Frontal cortex (tissue), 4 donors: ENCODE results near the gene ZMYM2. TPM values are rescaled to one million over a fixed set of nuclear protein-coding genes. Genes with fewer than 3 reads are reported as not detected.
"Not testable (repeated sequence)": the region's sequence is repeated elsewhere in the genome, so short reads cannot be mapped to it uniquely, and the experiment has no call there.

Experiments
- DNase-seq, 2 donors: peaks; one replicate each; pipeline ENCODE4 v3.0.0; 2012; ENCODE audit warnings: low spot score in 2 of 2
- FAIRE-seq: peaks from 2 replicates; lab custom pipeline; 2012; peaks lifted over from hg19 to GRCh38; lab: Jason Lieb, UNC
- total RNA-seq: library from RNA; depleted of rRNA; stranded (reverse); fragments of >200 nt; gene quantifications from one replicate; pipeline ENCODE4 v1.2.3, GENCODE V29; 2014
- donor health status: control.
- donor health status: control.
- donor health status: control.

Gene ZMYM2
- total RNA-seq = 180 TPM

DNA sequence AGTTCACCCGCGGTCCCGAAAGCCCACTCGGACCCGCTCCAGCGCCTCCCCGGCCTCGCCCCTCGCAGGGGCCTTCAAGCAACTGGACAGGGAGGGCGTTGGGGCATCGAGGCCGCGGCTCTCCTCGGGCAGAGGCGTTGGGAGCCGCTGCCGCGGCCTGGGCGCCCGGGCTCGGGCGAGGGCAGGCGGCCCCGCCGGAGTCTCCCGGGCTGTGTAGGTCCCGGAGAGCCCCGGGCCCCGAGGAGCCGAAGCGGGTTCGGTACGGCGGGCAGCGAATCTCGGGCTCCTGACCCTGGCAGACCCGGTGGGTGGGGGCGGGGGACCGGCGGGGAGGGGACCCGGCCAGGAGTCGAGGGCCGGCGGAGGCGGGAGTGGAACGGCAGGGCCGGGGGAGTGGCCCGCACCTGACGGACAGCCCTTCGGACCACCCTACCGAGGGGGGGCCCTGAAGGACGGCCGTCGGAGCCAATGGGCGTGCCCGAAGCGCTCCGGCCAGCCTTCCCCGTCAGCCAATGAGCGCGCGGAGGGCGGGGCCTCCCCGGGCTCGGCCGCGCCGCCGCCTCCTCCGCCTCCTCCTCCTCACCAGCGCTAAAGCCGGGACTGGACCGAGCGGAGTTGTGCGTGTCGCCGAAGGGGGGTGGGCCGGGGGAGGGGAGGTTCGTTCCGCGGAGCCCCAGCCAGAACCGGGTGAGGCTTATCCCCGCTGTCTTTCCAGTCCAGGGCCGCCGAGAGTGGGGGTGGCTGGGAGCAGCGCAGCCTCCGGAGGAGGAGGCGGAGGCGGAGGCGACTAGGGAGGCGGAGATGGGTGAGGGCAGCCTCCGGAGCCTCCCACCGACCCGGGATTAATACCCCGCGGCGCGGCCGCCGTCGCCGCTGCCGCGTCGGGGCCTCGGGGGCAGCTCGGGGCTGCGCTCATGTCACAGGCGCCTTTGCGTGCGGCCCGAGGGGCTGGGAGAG lies at the start of gene ZMYM2:
Gene ZMYM2 (plus strand): TSS at position 573 of the 957 bp plus-strand sequence. CDS start 34,346 bp downstream, outside the sequence.
- peak; percentile 97 to 99 for DNase-seq
- FAIRE-seq = no peak

DNA sequence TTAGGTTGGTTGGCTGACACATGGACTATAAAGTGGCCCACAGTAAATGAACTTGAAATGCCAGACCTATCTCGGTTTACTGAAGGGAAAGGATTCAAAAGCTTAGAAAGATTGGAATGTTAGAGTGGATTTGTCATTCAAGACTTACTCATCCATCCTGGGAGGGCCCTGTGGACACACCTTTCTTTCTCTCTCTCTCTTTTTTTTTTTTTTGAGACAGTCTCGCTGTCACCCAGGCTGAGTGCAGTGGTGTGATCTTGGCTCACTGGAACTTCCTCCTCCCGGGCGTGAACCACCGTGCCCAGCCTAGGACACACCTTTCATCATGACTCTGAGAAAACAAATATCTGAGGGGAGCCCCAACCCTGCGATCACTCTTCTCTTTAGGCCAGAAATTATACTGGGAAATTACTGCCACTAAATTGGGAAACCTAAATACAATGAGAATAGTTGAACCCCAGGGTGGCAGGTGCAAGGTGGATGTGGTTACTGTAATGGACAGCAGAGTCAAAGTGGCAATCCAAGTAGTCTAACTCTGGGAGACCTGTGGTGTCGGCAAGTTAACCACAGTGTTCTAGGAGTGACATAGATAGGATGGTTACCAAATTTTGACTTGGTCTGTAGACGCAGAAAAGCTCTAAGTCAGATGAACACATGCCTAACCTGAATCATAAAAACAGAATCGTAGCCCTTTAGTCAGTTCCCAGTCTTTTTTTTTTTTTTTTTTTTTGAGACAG lies 48.0 kb upstream of the ZMYM2 start:
- DNase-seq (no peak), FAIRE-seq (no peak)

DNA sequence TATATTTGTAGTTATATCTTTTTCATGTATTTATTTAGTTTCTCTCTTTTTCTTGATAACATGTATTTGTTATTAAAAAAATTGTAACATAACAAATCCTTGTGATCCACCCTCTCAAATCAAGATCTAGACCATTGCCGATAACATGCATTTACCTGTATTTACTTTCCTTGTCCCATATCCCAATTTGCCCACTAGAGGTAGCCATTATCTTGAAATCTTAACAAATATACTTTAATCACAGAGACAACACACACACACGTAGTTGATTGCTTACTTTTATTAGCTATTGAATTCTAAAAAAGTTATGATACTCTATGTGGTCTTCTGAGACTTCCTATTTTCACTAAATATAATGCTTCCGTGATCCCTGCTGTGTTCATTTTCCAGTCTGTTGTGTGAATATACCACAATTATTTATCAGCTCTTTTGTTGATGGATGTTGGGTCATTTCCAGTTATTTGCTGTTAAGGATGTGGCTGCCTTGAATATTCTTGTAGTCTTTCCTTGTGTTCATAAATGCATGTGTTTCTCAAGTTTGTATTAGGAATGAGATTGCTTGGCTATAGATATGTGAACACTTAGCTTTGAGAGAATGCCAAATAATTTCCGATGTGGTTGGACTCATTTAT lies 31.3 kb upstream of the ZMYM2 start:
- peak; percentile 8 to 27 for DNase-seq

DNA sequence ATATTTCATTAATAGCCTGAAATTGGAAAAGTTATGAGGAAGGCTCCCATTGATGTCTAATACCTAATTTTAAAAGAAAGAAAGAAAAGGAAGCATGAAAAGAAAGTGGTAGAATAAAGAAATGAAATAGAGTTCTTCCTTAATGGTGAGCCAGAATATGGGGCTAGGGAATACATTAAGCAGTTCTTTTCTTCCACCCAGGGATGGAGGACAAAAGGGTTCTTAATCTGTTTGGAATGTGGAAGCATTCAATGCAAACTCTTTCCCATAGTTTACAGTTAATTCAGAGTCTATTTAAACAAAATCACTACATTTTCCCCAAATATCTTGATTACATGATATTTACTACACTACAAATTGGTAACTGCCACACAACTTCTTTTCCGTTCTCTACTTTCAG lies 18.4 kb upstream of the ZMYM2 start:
- no peak for FAIRE-seq
- DNase-seq = no peak

More for the DNA sequence above, 31.3 kb upstream of the ZMYM2 start:
- FAIRE-seq = no peak

DNA sequence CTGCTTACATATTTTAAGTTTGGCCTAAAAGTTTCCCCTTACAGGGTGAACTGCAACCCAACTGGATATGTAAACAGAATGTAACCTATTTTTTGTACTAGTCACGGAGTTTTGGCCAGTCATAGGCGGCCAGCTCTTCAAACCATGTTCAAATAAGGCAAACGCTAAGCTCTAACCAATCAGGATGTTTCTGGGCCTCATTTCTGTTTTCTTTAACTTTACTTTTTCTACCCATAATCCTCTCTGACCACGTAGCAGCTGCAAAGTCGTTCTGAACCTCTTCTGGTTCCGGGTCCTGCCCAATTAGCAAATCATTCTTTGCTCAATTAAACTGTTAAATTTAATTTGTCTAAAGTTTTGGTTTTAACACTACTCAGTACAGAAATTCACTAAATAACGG lies 8.2 kb upstream of the ZMYM2 start:
- DNase-seq (no peak), FAIRE-seq (no peak)

DNA sequence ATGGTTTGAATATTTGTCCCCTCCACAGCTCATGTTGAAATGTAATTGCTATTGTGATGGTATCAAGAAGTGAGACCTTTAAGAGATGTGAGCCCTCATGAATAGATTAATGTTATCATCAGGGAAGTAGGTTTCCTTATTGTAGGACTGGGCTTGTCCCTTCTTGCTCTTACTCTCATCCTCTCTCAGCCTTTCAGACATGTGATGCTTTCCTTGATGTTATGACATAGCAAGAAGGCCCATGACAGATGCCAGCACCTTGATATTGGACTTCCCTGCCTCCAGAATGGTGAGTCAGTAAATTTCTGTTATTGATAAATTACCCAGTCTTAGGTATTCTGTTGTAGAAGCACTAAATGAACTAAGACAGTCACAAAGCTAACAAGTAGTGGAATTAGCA lies 5.7 kb upstream of the ZMYM2 start:
- FAIRE-seq = no peak
- no peak for DNase-seq

DNA sequence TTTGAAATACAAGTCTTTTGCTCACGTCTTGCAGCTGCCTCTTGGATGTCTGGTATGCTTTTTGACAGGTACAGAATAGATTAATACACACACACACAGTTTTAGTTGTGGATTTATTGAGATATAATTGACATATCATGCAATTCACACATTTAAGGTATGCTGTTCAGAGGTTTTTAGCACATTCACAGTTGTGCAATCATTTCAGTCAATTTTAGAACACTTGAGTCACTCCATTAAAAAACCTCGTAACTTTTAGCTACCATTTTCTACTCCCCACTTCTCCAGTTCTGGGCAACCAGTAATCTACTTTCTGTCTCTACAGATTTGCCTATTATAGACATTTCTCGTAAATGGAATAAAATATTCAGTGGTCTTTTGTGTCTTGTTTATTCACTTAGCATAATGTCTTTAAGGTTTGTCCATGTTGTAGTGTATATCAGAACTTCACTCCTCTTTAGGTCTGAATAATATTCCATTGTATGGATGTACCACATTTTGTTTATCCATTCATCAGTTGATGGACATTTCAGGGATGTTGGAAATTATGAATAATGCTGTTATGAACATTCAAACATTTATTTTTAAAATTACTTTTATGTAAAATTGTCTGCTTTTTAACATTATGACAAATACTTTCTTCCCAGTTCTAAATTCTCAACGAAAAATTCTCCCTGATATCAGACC lies 2.5 kb upstream of the ZMYM2 start:
- DNase-seq (no peak), FAIRE-seq (no peak)

DNA sequence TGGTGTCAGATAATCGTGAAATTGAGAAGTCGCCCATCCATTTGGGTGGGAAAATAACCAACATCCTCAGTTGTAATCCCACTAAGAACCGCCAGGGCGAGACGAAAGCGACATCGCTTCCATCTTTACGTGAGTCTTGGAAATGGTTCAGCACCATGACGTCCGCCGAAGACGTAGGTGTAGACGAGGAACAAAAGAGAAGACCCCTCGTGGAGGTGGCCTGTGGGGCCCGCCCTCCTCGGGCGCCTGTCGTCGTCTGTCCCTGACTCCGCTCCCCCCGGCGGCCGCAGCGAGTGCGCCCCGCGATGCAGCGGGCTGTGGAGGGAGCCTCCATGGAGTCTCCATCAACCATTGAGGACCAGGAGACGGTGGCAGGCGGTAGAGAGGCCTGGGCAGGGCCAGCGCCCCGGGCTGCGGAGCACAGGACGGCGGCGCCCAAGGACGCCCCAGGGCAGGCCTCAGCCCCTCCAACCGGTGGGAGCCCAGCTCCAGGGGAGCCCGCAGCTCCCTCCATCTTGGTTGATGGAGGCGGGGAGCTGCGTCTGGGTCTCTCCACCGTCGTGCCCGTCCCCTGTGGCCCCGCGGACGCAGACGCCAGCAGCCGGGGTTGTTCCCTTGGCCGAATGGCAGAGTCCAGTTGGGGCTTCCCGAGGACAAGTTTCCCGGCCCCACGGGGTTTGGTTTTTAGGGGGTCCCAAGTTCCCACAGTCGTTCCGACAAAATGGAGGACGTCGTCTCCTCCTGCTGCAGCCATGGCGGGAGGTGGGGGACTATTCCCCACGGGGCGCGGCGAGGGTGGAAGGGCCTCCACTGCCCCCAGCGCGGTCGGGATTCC lies 990 bp upstream of the ZMYM2 start:
- FAIRE-seq = no peak
- DNase-seq = peak; percentile 32 to 48

DNA sequence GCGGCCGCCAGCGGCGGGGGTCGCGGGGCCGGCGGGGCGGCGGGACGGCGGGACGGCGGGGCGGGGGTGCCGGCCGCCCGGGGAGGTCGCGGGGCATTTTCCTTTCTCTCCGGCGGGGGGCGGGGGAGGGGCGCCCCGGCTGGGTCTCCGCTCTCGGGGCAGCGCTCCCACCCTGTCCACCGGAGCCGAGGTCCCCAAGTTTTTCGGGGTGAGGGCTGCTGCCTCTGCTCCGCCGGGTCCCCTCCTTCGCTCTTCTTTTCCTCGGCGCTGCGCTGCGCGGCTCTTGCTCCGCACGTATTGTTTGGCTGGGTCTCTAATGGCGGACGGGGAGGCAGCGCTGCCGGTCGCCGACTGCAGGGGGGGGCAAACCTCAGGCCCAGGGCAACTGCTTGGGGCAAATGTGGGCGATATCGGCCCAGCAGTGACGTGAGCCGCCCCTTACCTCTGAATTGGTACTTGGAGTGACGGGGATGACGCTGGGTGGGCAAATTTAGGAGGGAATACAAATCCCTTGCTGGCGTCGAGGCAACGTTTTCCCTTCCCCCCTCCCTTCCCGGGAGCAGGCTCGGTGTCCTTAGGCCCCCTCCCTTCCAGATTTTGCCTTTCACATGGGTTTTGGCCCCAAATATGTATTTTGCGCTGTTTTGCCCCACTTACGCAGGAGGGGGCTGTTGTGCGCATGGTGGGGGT lies 759 bp downstream of the ZMYM2 start:
- peak; percentile 33 to 43 for DNase-seq
- no peak for FAIRE-seq

DNA sequence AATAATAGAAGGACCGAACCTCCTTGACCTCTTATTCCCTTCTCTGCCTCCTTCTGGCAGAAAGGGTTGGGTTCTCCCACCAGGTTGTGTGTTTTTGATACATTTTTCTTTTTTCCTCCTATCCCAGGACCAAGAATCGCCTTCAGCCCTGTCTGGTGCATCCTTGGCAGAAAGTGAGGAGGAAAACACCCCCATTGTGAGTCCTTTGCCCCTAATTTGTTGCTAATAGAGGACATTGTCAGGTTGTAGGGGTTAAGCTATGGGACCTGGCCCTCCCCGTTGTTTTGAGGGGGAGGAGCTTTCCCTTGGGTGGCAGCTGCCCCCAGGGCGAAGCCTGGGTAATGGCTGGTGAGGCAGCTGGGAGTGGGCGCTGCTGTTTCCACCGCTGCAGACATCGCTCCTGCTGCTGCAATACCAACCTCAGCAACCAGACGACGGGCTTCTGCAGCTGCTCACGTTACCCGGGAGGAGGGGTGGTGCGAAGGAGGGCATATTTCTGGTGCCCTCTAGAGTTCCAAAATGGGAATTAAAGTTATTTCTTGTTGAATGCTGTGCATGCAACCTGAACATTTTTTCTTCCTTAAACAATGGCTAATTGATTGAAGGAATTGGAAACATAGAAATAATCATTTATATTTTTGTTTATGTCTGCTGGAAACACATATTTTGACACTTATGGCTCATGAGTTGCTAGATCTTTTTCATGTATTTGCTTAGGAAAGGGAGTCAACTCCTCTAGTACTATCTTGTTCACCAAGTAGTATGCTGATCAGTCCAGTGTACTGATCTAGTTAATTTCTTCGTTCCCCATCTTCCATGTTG lies 1.5 kb downstream of the ZMYM2 start:
- DNase-seq (peak; percentile 59 to 62), FAIRE-seq (peak; percentile 3)

DNA sequence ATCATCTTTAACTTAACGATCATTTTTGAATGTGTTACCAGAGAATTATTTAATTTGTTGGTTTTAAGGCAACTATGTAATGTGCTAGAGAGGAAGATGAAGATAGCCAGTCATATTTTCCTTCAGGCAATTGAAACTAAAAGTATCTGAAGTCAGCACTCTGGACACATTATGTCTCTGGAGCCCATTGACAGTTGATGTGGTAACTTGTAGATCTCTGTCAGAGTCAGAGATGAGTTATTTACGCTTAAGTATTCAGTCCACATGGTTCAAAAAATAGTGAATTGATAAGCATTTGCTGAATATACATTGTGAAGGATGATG lies 2.1 kb downstream of the ZMYM2 start:
- no peak for FAIRE-seq
- DNase-seq = no peak

DNA sequence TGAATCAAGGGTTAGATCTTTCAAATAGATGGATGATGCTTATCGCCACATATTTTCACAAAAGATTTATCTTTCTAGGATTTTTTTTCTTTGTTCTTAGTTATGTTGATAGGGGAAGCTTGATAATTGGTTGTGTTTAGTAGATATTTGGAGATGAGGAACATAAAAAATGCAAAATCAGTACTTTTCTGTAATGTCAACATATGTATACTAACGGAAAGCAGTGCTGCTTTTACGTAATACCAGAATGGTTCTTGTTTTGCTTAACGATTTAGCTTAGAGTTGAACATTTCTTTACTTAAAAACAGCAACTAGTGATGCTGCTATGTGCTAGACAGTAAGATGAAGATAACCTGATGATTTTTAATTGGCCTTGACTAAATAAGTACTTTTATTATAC lies 3.0 kb downstream of the ZMYM2 start:
- DNase-seq = no peak
- FAIRE-seq = no peak

DNA sequence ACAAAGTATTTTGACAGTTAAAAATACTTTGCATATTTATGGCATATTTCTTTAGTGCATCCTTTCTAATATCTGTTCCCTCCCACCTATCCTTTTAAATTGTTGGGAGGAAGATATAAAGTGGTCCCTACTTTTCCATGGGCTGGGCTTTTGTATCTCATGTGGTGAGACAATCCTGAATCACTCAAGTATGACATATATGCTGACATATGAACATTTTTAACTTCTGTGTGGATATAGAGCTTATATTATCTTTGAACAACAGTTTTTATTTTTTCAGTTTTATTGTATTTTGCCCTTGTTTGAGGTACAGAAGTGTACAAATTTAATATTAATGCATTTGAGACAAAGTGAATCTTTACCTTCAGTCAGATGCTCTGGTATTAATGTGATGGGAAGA lies 3.4 kb downstream of the ZMYM2 start:
- no peak for DNase-seq
- FAIRE-seq = no peak

DNA sequence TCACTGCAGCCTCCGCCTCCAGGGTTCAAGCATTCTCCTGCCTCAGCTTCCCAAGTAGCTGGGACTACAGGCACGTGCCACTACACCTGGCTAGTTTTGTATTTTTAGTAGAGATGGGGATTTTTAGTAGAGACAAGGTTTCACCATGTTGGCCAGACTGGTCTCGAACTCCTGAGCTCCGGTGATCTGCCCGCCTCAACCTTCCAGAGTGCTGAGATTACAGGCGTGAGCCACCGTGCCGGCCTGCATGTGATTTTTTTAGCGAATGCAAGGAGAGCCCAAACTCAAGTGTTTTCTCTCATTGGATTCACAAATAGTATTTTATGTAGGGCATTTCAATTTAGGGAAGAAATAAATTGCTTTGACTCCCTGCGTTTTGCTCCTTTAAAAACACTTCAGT lies 4.4 kb downstream of the ZMYM2 start:
- DNase-seq = no peak
- no peak for FAIRE-seq

DNA sequence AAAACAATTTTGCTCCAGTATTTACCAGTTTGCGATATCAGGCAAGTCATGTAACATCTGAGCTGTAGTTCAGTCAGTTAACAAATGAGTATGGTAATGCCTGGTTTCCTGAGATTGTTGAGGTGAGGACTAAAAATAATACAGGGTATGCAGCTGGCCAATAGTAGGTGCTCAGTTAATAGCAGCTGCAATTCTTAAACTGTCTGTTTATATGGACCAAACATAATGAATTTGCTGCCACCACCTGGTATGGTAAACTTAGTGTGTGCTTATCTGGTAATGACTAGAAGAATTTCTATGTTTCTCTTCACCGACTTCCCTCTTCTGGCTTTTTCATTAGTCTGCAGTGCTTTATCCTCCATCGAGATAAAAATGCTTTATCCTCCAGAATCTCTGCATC lies 9.1 kb downstream of the ZMYM2 start:
- FAIRE-seq = no peak

DNA sequence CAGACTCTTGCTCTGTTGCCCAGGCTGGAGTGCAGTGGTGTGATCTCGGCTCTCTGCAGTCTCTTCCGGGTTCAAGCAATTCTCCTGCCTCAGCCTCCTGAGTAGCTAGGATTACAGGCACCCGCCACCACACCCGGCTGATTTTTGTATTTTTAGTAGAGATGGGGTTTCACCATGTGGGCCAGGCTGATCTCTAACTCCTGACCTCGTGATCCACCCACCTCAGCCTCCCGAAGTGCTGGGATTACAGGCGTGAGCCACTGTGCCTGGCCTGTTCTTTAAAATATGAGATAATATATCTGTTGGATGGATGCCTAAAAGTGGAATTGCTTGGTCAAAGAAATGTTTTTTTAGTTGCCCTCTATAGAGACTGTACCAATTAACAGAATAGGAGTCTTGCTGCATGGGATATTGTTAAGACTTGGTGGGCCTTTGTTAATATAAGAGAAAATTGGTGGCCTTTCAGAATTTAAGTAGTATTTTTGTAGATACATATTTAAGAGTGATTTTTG lies 16.0 kb downstream of the ZMYM2 start:
- DNase-seq, FAIRE-seq: not testable (repeated sequence)

More for the DNA sequence above, 9.1 kb downstream of the ZMYM2 start:
- no peak for DNase-seq

DNA sequence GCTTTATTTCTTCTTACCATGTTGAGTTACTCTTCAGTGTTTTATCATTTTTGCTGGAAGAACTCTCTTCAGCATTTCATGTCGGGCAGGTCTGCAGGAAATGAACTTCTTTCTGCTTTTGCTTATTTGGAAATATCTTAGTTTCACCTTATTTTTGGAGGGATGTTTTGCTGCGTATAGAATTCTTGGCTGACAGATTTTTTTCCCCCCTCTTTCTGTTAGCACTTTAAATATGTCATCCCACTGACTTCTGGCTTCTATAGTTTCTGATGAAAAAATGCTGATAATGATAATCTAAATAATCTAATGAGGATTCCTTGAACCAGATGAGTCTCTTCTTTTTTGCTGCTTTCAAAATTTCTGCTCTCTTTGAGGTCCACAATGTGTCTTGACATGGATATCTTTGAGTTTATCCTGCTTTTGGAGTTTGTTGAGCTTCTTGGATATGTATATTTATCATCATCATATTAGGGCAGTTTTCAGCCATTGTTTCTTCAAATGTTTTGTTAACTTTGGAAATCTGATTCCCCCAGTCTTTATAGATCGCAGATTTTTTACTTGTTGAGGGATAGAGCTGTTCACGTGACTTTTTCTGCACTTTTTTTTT lies 20.4 kb downstream of the ZMYM2 start:
- FAIRE-seq (no peak), DNase-seq (no peak)
